HG02973 (cell line): Measurements from ENCODE around the gene GCFC2.
"Not testable (repeated sequence)": the region's sequence is repeated elsewhere in the genome, so short reads cannot be mapped to it uniquely, and the experiment has no call there.

Experiments
- ATAC-seq: cut with Tn5 transposase; IDR thresholded peaks from one replicate; pipeline ENCODE4 v1.9.1; 2021; ENCODE audit warnings: moderate library complexity; ENCODE audit not compliant: unreplicated experiment

The GCFC2 gene

GRCh38 chr2:75683430-75683829, 27.3 kb downstream of the GCFC2 start:
- not testable (repeated sequence) for ATAC-seq

GRCh38 chr2:75680402-75680801, 30.3 kb downstream of the GCFC2 start:
- ATAC-seq = no peak

GRCh38 chr2:75679556-75679955, 31.2 kb downstream of the GCFC2 start:
- no peak for ATAC-seq

GRCh38 chr2:75676464-75676863, 34.3 kb downstream of the GCFC2 start:
- no peak for ATAC-seq

- no peak for ATAC-seq
Observed at GRCh38 chr2:75675908-75676307, 34.8 kb downstream of the GCFC2 start.

GRCh38 chr2:75675423-75675822, 35.3 kb downstream of the GCFC2 start:
- ATAC-seq = not testable (repeated sequence)

GRCh38 chr2:75667884-75668283, 42.8 kb downstream of the GCFC2 start:
- no peak for ATAC-seq

- no peak for ATAC-seq
Observed at GRCh38 chr2:75666911-75667310, 43.8 kb downstream of the GCFC2 start.

- no peak for ATAC-seq
Observed at GRCh38 chr2:75657798-75658197, 52.9 kb downstream of the GCFC2 start.

- ATAC-seq = no peak
Observed at GRCh38 chr2:75656563-75656962, 54.2 kb downstream of the GCFC2 start.

- ATAC-seq = no peak
Observed at GRCh38 chr2:75655861-75656260, 54.9 kb downstream of the GCFC2 start.

- no peak for ATAC-seq
Observed at GRCh38 chr2:75654012-75654411, 56.7 kb downstream of the GCFC2 start.

GRCh38 chr2:75647771-75648170, 62.9 kb downstream of the GCFC2 start:
- ATAC-seq = no peak

- peak; percentile 88 for ATAC-seq
Observed at GRCh38 chr2:75646583-75647425, 63.9 kb downstream of the GCFC2 start, which contains the start of gene MRPL19. MRPL19 (plus strand) TSS chr2:75646783; CDS start chr2:75646808, 25 bp downstream.

GRCh38 chr2:75646090-75646582, 64.6 kb downstream of the GCFC2 start:
- no peak for ATAC-seq

- no peak for ATAC-seq
Observed at GRCh38 chr2:75645643-75646042, 65.1 kb downstream of the GCFC2 start.

- no peak for ATAC-seq
Observed at GRCh38 chr2:75643980-75644379, 66.7 kb downstream of the GCFC2 start.

GRCh38 chr2:75641587-75641986, 69.1 kb downstream of the GCFC2 start:
- ATAC-seq = no peak

- peak; percentile 97 for ATAC-seq
Observed at GRCh38 chr2:75640621-75641121, 70.0 kb downstream of the GCFC2 start.

GRCh38 chr2:75637568-75637967, 73.1 kb downstream of the GCFC2 start:
- ATAC-seq = no peak

GRCh38 chr2:75634945-75635344, 75.8 kb downstream of the GCFC2 start:
- no peak for ATAC-seq

GRCh38 chr2:75633620-75634019, 77.1 kb downstream of the GCFC2 start:
- no peak for ATAC-seq
